Stimulated activated CD4-positive, alpha-beta T cell treated with anti-CD3 and anti-CD28 coated beads, Interleukin-4, amount 100 ng/mL, for 1 hour (primary cell): ENCODE measurements around the gene GAGE12C.
"Not testable (repeated sequence)": the region's sequence is repeated elsewhere in the genome, so short reads cannot be mapped to it uniquely, and the experiment has no call there.

ENCODE experiments used
- DNase-seq: peaks from one replicate; pipeline ENCODE4 v3.0.0-alpha.2; 2020

The GAGE12C gene, protein sequence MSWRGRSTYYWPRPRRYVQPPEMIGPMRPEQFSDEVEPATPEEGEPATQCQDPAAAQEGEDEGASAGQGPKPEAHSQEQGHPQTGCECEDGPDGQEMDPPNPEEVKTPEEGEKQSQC

GRCh38 chrX:49531877-49532276, at the start of gene GAGE12C:
GAGE12C (plus strand) TSS chrX:49532177; CDS start chrX:49533332, 1,155 bp downstream.
- not testable (repeated sequence) for DNase-seq

DNA sequence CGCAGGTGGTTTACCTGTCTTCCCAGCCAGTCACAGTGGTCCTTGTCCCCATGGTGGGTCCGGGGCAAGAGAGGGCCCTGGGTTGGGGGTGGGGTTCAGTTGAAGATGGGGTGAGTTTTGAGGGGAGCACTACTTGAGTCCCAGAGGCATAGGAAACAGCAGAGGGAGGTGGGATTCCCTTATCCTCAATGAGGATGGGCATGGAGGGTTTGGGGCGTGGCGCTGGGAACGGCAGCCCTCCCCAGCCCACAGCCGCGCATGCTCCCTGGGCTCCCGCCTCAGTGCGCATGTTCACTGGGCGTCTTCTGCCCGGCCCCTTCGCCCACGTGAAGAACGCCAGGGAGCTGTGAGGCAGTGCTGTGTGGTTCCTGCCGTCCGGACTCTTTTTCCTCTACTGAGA, 9.5 kb downstream of the GAGE12C start, which contains the start of gene GAGE12D:
Gene GAGE12D, plus strand, starts transcription at position 301 of the 400 bp plus-strand sequence. CDS start 1,155 bp downstream, outside the sequence.
- DNase-seq = not testable (repeated sequence)

- DNase-seq = not testable (repeated sequence)
Measured at GRCh38 chrX:49550989-49551388, 19.0 kb downstream of the GAGE12C start, which contains the start of gene GAGE12E. GAGE12E (plus strand) TSS chrX:49551289; CDS start chrX:49552444, 1,155 bp downstream.

GRCh38 chrX:49560542-49560941, 28.6 kb downstream of the GAGE12C start, which contains the start of gene GAGE12F:
GAGE12F (plus strand) TSS chrX:49560842; CDS start chrX:49561997, 1,155 bp downstream.
- DNase-seq = not testable (repeated sequence)

DNA sequence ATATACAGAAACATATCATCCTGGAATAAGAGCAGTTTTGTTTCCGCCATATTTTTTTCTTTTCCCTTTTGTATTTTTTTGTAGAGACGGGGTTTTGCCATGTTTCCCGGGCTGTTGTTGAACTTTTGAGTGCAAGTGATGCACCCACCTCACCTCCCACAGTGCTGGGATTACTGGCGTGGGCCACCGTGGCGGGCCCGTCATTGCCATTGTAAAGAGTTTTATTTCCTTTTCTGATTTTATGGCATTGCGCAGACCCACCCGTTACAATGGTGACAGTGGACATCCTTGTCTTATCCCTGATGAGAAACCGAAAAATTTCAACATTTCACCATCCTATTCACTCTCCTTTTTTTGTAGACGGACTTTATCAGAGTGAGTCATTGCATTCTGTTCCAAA, 36.8 kb downstream of the GAGE12C start:
- not testable (repeated sequence) for DNase-seq

- DNase-seq = not testable (repeated sequence)
Measured at GRCh38 chrX:49569152-49569551, 37.2 kb downstream of the GAGE12C start.

DNA sequence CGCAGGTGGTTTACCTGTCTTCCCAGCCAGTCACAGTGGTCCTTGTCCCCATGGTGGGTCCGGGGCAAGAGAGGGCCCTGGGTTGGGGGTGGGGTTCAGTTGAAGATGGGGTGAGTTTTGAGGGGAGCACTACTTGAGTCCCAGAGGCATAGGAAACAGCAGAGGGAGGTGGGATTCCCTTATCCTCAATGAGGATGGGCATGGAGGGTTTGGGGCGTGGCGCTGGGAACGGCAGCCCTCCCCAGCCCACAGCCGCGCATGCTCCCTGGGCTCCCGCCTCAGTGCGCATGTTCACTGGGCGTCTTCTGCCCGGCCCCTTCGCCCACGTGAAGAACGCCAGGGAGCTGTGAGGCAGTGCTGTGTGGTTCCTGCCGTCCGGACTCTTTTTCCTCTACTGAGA, 38.1 kb downstream of the GAGE12C start, which contains the start of gene GAGE12G:
Gene GAGE12G, plus strand, starts transcription at position 301 of the 400 bp plus-strand sequence. CDS start 1,155 bp downstream, outside the sequence.
- not testable (repeated sequence) for DNase-seq

DNA sequence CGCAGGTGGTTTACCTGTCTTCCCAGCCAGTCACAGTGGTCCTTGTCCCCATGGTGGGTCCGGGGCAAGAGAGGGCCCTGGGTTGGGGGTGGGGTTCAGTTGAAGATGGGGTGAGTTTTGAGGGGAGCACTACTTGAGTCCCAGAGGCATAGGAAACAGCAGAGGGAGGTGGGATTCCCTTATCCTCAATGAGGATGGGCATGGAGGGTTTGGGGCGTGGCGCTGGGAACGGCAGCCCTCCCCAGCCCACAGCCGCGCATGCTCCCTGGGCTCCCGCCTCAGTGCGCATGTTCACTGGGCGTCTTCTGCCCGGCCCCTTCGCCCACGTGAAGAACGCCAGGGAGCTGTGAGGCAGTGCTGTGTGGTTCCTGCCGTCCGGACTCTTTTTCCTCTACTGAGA, 47.7 kb downstream of the GAGE12C start, which contains the start of gene GAGE12H:
Gene GAGE12H, plus strand, starts transcription at position 301 of the 400 bp plus-strand sequence. CDS start 1,155 bp downstream, outside the sequence.
- DNase-seq = not testable (repeated sequence)
